Neutrophil (primary cell): ENCODE measurements around the gene ACCSL.

Experiments
- H3K27ac ChIP-seq: fragments of 200-600 bp; sonication (generic); 2 replicates; pipeline ENCODE4 v1.5.1; 2016; ENCODE audit warnings: mild to moderate bottlenecking, moderate library complexity
- H3K27me3 ChIP-seq: fragments of 200-600 bp; sonication (generic); 2 replicates; pipeline ENCODE4 v1.6.0; 2016; ENCODE audit warnings: mild to moderate bottlenecking
- H3K36me3 ChIP-seq: fragments of 200-600 bp; sonication (generic); 2 replicates; pipeline ENCODE4 v1.5.1; 2017
- H3K4me1 ChIP-seq, 2 experiments: fragments of 200-600 bp in 1 of 2; sonication (generic) in 1 of 2; 1 replicate in 1 of 2; 2 replicates in 1 of 2; pipeline versions ENCODE4 v1.5.1 to v1.6.1; 2013 to 2016; ENCODE audit warnings: low read depth in 1 of 2, low read length in 1 of 2, mild to moderate bottlenecking in 1 of 2, moderate library complexity in 1 of 2; ENCODE audit not compliant: control insufficient read depth in 1 of 2, insufficient read depth in 1 of 2
- H3K4me3 ChIP-seq, 2 experiments: fragments of 200-600 bp in 1 of 2; sonication (generic) in 1 of 2; 1 replicate in 1 of 2; 2 replicates in 1 of 2; pipeline ENCODE4 v1.5.1; 2013 to 2016; ENCODE audit warnings: low read depth in 1 of 2, low read length in 1 of 2, mild to moderate bottlenecking in 1 of 2, moderate library complexity in 1 of 2
- H3K9me3 ChIP-seq: fragments of 200-600 bp; sonication (generic); 2 replicates; pipeline ENCODE4 v1.5.1; 2016
- CTCF ChIP-seq: fragments of 200-600 bp; sonication (generic); IDR thresholded peaks from 2 replicates; pipeline ENCODE4 v1.5.1; 2016; ENCODE audit warnings: antibody characterized with exemption

ACCSL gene

DNA sequence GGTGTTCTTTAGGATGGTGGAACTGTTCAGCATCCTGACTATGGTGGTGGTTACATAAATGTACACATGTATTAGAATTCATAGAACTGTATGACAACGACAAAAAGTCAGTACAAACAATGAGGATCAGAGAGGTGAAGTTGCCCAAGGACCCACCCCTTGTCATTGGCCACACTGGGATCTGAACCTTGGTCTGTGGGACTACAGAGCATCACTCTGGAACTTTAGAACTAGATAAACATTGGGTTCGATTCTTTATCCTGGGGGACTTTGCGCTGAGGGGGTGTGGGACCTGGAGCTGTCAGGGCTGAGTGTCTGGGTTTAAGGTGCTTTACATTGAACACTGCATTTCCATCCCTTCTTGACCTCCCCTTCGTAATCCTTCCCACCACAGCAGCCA lies 34.9 kb downstream of the ACCSL start:
- Histone ChIP-seq H3K27ac (no peak overlapping the region), H3K36me3 (peaks cover 26% of the 10 kb centered on the region), H3K4me1 (no peaks in the 10 kb centered on the region), H3K9me3 (no peaks in the 10 kb centered on the region), H3K4me3 (no peak overlapping the region), H3K27me3 (no peaks in the 10 kb centered on the region)
- no peak for TF ChIP-seq CTCF

GRCh38 chr11:44083433-44083832 lies 35.7 kb downstream of the ACCSL start:
- Histone ChIP-seq H3K27ac (no peak overlapping the region), H3K36me3 (peaks cover 24% of the 10 kb centered on the region), H3K27me3 (no peaks in the 10 kb centered on the region), H3K9me3 (no peaks in the 10 kb centered on the region), H3K4me3 (no peak overlapping the region), H3K4me1 (no peaks in the 10 kb centered on the region)
- no peak for TF ChIP-seq CTCF

DNA sequence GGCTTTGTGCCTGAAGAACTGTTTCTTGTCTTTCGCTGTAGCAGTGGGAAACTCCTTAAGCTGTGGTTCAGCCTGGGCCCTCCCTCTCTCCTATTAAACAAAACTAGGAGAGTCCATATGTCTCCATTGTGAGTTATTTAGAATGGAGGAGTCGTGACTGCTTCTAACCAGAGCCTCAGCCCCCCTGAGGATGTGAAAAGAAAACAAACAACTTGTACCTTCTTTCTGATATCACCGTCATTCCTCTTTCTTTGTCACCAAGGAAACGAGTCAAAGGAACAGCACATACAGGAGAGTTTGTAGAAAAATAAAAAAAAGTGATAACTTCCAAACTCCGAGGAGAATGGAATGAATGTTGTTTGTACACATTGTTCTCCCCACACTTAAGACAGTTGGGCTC lies 36.1 kb downstream of the ACCSL start:
- no peaks in the 10 kb centered on the region for H3K4me1 ChIP-seq
- H3K4me3 ChIP-seq = no peak overlapping the region
- TF ChIP-seq CTCF = no peak
- peaks cover 20% of the 10 kb centered on the region for H3K36me3 ChIP-seq
- H3K27me3 ChIP-seq = no peaks in the 10 kb centered on the region
- no peaks in the 10 kb centered on the region for H3K9me3 ChIP-seq
- no peak overlapping the region for H3K27ac ChIP-seq

GRCh38 chr11:44085330-44085729 lies 37.5 kb downstream of the ACCSL start:
- TF ChIP-seq CTCF = no peak
- Histone ChIP-seq H3K4me3 (no peak overlapping the region), H3K36me3 (peaks cover 17% of the 10 kb centered on the region), H3K4me1 (no peaks in the 10 kb centered on the region), H3K9me3 (no peaks in the 10 kb centered on the region), H3K27me3 (no peaks in the 10 kb centered on the region), H3K27ac (no peak overlapping the region)

DNA sequence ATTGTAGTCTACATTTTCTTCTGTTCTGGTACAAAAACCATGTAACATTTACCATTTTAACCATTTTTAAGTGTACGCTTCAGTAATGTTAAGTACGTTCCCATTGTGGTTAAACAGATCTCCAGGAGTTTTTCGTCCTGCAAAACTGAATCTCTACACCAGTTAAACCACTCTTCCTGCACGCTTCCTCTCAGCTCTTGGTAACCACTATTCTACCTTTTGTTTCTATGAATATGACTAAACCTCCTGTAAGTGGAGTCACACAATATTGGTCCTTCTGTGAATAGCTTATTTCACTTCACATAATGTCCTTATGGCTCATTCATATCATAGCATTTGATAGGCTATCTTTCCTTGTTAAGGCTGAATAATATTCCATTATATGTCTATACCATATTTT lies 40.6 kb downstream of the ACCSL start:
- H3K27ac ChIP-seq = no peak overlapping the region
- peaks cover 4% of the 10 kb centered on the region for H3K36me3 ChIP-seq
- TF ChIP-seq CTCF = no peak
- no peaks in the 10 kb centered on the region for H3K9me3 ChIP-seq
- H3K4me1 ChIP-seq = no peaks in the 10 kb centered on the region
- no peak overlapping the region for H3K4me3 ChIP-seq
- no peaks in the 10 kb centered on the region for H3K27me3 ChIP-seq

- no peak for TF ChIP-seq CTCF
- Histone ChIP-seq H3K4me1 (no peaks in the 10 kb centered on the region), H3K27me3 (no peaks in the 10 kb centered on the region), H3K4me3 (no peak overlapping the region), H3K36me3 (no peaks in the 10 kb centered on the region), H3K27ac (no peak overlapping the region), H3K9me3 (no peaks in the 10 kb centered on the region)
Observed at GRCh38 chr11:44088871-44089270, 41.1 kb downstream of the ACCSL start.
